Measurements from ENCODE around the gene ZNF500.
"Not testable (repeated sequence)": the region's sequence is repeated elsewhere in the genome, so short reads cannot be mapped to it uniquely, and the experiment has no call there.

Gene ZNF500

GRCh38 chr16:4745274-4745569, 21.7 kb downstream of the ZNF500 start:
- DNase-seq (ENCODE audit: low spot score): no peak

GRCh38 chr16:4744555-4745273, 22.2 kb downstream of the ZNF500 start:
- DNase-seq (ENCODE audit: low spot score): no peak

GRCh38 chr16:4743226-4743878, 23.6 kb downstream of the ZNF500 start:
- DNase-seq (ENCODE audit: low spot score): no peak

- not testable (repeated sequence) for DNase-seq (ENCODE audit: low spot score)
These were observed 28.6 kb downstream of the ZNF500 start for GRCh38 chr16:4738370-4738769.

GRCh38 chr16:4737545-4737944, 29.4 kb downstream of the ZNF500 start:
- no peak for DNase-seq (ENCODE audit: low spot score)

- DNase-seq (ENCODE audit: low spot score): no peak
These were observed 30.4 kb downstream of the ZNF500 start for GRCh38 chr16:4736546-4736945.

- DNase-seq (ENCODE audit: low spot score): peak; percentile 94
These were observed 32.0 kb downstream of the ZNF500 start for GRCh38 chr16:4734730-4735535.

- peak; percentile 71 for DNase-seq (ENCODE audit: low spot score)
These were observed 32.8 kb downstream of the ZNF500 start, which contains the start of the genes ANKS3 and DNAAF8 for GRCh38 chr16:4734063-4734729. Gene ANKS3 (minus strand): TSS chr16:4734271. CDS start chr16:4730149, 4,122 bp downstream. Gene DNAAF8 (plus strand): TSS chr16:4734537. CDS start chr16:4736515, 1,978 bp downstream.

- no peak for DNase-seq (ENCODE audit: low spot score)
These were observed 33.3 kb downstream of the ZNF500 start for GRCh38 chr16:4733747-4734062.

GRCh38 chr16:4733211-4733742, 33.7 kb downstream of the ZNF500 start:
- DNase-seq (ENCODE audit: low spot score): no peak

- DNase-seq (ENCODE audit: low spot score): no peak
These were observed 37.1 kb downstream of the ZNF500 start for GRCh38 chr16:4729876-4730275.

GRCh38 chr16:4728676-4729075, 38.3 kb downstream of the ZNF500 start:
- DNase-seq (ENCODE audit: low spot score): no peak

GRCh38 chr16:4726616-4727015, 40.3 kb downstream of the ZNF500 start:
- no peak for DNase-seq (ENCODE audit: low spot score)

GRCh38 chr16:4724661-4725270, 42.2 kb downstream of the ZNF500 start:
- no peak for DNase-seq (ENCODE audit: low spot score)

GRCh38 chr16:4723071-4723767, 43.7 kb downstream of the ZNF500 start:
- no peak for DNase-seq (ENCODE audit: low spot score)

- DNase-seq (ENCODE audit: low spot score): no peak
These were observed 48.5 kb downstream of the ZNF500 start for GRCh38 chr16:4718466-4718865.

- no peak for DNase-seq (ENCODE audit: low spot score)
These were observed 52.0 kb downstream of the ZNF500 start for GRCh38 chr16:4714996-4715395.

GRCh38 chr16:4713663-4714501, 53.1 kb downstream of the ZNF500 start:
- no peak for DNase-seq (ENCODE audit: low spot score)

- no peak for DNase-seq (ENCODE audit: low spot score)
These were observed 57.5 kb downstream of the ZNF500 start for GRCh38 chr16:4709481-4709880.

- DNase-seq (ENCODE audit: low spot score): no peak
These were observed 60.1 kb downstream of the ZNF500 start for GRCh38 chr16:4706871-4707270.
